Gastrocnemius medialis (tissue), 4 donors: ENCODE measurements around the gene DENND1A. TPM values are rescaled to one million over a fixed set of nuclear protein-coding genes. Genes with fewer than 3 reads are reported as not detected.
"Not testable (repeated sequence)": the region's sequence is repeated elsewhere in the genome, so short reads cannot be mapped to it uniquely, and the experiment has no call there.

Experiments
- ATAC-seq, 2 donors: fragments of 150-250 bp; one replicate each; pipeline ENCODE4 v1.9.1; 2016
- DNase-seq, 2 donors: peaks; one replicate each; pipeline ENCODE4 v3.0.0-alpha.2; 2019
- H3K27ac ChIP-seq, 4 donors: fragments of 200-600 bp; sonication (generic); 1 replicate in 1 of 4; 2 replicates in 3 of 4; pipeline ENCODE4 v1.5.1; 2016 to 2018; ENCODE audit warnings: mild to moderate bottlenecking in 2 of 4, moderate library complexity in 1 of 4
- H3K27me3 ChIP-seq, 3 donors: fragments of 200-600 bp; sonication (generic) in 2 of 3; 1 replicate in 1 of 3; 2 replicates in 2 of 3; pipeline versions ENCODE4 v1.5.1 to v1.6.0; 2016 to 2019; ENCODE audit warnings: mild to moderate bottlenecking in 1 of 3, moderate library complexity in 1 of 3
- H3K36me3 ChIP-seq, 2 donors: fragments of 200-600 bp; sonication (generic) in 1 of 2; one replicate each; pipeline ENCODE4 v1.5.1; 2017 to 2018
- H3K4me1 ChIP-seq, 2 donors: fragments of 200-600 bp; sonication (generic) in 1 of 2; one replicate each; pipeline ENCODE4 v1.5.1; 2016 to 2017; ENCODE audit warnings: mild to moderate bottlenecking in 2 of 2
- H3K4me3 ChIP-seq, 4 donors: fragments of 200-600 bp; sonication (generic) in 3 of 4; 1 replicate in 1 of 4; 2 replicates in 3 of 4; pipeline ENCODE4 v1.5.1; 2016 to 2019; ENCODE audit warnings: mild to moderate bottlenecking in 2 of 4
- H3K9me3 ChIP-seq, 3 donors: fragments of 200-600 bp; sonication (generic) in 2 of 3; 1 replicate in 1 of 3; 2 replicates in 2 of 3; pipeline ENCODE4 v1.5.1; 2016 to 2019
- POLR2A ChIP-seq, 2 donors: fragments of 450-650 bp; IDR thresholded peaks; one replicate each; pipeline ENCODE4 v1.6.1; 2017; ENCODE audit warnings: antibody characterized with exemption in 2 of 2, mild to moderate bottlenecking in 2 of 2, moderate library complexity in 2 of 2
- in situ Hi-C, 4 donors: fragments of 200-750 bp; cut with MboI; loops; one replicate each; pipeline versions ENCODE4 v1.15.0 to v1.8.0; 2017; ENCODE audit warnings: low sequenced_read_pairs in 4 of 4
- intact Hi-C: fragments of 100-400 bp; cut with DNase I; formaldehyde crosslinking; loops from one replicate; pipeline ENCODE4 v1.15.1; 2023; ENCODE audit warnings: low total_unique reads
- total RNA-seq, 4 donors: library from RNA; depleted of rRNA; stranded (reverse); fragments of >200 nt; gene quantifications; one replicate each; pipeline versions ENCODE4 v1.1.0 to v1.2.3, GENCODE V29; 2016
- TF ChIP-seq, protein P1 (sequence below), 5 experiments: fragments of 450-650 bp in 3 of 5; fragments of 200-600 bp in 2 of 5; sonication (generic) in 2 of 5; IDR thresholded peaks in 4 of 5; conservative IDR thresholded peaks in 1 of 5; 1 replicate in 4 of 5; 2 replicates in 1 of 5; pipeline ENCODE4 v1.5.1; 2016 to 2019; ENCODE audit warnings: antibody characterized with exemption in 5 of 5, mild to moderate bottlenecking in 3 of 5, moderate library complexity in 3 of 5

DENND1A gene
- total RNA-seq, 4 donors from 2014 or later, result 14.1 to 24.6 (median 16.4) TPM

DNA sequence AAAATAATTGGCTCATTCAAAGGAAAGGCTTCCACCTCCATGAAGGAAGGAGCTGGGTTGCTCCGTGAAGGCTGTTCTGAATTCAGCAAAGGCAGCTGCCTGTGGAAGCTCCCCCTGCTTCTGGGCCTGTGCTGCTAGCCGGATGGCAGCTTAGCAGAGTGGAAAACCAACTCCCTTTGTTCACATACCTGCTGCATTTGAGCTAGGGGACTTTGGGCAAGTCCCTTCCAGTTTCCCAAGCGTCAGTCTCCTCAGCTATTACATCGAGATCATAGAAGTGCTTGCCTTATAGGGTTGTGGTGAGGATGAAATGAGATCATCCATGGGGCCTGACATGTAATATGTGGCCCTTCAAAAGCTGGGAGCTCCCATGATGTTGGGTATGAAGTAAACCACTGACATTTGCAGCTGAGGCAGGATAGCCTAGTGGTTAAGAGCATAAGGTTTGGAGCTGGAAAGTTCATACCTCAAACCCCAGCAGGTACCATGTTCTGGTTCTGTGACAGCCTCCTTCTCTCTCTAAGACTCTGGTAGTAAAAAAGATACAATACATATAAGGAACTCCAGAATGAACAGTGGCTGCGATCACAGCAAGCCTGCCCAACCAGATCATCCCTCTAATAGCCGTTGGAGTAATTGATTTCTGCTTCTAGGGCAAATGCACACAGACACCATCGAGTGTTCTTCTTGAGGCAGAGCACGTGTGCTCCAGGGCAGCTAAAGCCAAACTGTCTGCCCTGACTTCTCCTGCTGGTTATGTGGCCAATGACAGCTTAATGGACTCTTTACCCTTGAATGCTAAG lies 11.0 kb upstream of the DENND1A start:
- H3K27ac ChIP-seq, result no peak overlapping the region
- H3K27me3 ChIP-seq, result no peaks in the 10 kb centered on the region
- TF ChIP-seq, protein P1, sequence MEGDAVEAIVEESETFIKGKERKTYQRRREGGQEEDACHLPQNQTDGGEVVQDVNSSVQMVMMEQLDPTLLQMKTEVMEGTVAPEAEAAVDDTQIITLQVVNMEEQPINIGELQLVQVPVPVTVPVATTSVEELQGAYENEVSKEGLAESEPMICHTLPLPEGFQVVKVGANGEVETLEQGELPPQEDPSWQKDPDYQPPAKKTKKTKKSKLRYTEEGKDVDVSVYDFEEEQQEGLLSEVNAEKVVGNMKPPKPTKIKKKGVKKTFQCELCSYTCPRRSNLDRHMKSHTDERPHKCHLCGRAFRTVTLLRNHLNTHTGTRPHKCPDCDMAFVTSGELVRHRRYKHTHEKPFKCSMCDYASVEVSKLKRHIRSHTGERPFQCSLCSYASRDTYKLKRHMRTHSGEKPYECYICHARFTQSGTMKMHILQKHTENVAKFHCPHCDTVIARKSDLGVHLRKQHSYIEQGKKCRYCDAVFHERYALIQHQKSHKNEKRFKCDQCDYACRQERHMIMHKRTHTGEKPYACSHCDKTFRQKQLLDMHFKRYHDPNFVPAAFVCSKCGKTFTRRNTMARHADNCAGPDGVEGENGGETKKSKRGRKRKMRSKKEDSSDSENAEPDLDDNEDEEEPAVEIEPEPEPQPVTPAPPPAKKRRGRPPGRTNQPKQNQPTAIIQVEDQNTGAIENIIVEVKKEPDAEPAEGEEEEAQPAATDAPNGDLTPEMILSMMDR (IDR thresholded peaks at IDR 0.05 in 4 of 5, conservative IDR thresholded peaks at IDR 0.05 in 1 of 5), result no peak
- TF ChIP-seq POLR2A (IDR thresholded peaks at IDR 0.05), result no peak
- ATAC-seq (no peak), DNase-seq (no peak)
- intact Hi-C loops (no loop called here), in situ Hi-C loops (no loop called here)
- no peak overlapping the region for H3K4me3 ChIP-seq
- no peaks in the 10 kb centered on the region for H3K4me1 ChIP-seq
- H3K9me3 ChIP-seq, result no peaks in the 10 kb centered on the region
- no peaks in the 10 kb centered on the region for H3K36me3 ChIP-seq

DNA sequence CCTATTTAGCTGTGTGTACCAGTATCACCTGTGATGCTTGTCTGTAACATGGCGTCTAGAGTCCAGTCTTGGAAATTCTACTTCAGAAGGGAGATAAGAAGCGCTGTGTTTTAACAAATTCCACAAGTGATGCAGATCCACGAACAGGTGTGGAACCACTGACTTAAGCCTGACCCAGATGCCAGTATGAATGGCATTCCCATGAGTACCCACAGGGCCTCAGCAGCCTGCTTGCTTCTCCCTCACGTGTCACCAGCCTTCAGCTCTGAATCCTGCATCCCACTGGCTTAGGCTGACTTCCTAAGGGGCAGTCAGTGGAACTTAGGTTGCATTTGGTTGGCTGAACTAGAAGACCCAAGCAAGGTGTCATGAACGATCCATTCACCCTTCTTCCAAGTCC lies 8.5 kb upstream of the DENND1A start:
- Histone ChIP-seq H3K9me3 (no peaks in the 10 kb centered on the region), H3K4me1 (no peaks in the 10 kb centered on the region), H3K36me3 (no peaks in the 10 kb centered on the region), H3K27ac (no peak overlapping the region), H3K4me3 (no peak overlapping the region), H3K27me3 (no peaks in the 10 kb centered on the region)
- no peak for ATAC-seq
- no peak for TF ChIP-seq POLR2A (IDR thresholded peaks at IDR 0.05)
- TF ChIP-seq, protein P1 (IDR thresholded peaks at IDR 0.05 in 4 of 5, conservative IDR thresholded peaks at IDR 0.05 in 1 of 5), result no peak
- no peak for DNase-seq
- intact Hi-C loops (loop anchor here (10.0 kb wide), 1 partner anchor 476 kb away; the partner anchor contains the start of gene PSMB7), in situ Hi-C loops (no loop called here)

GRCh38 chr9:123936575-123936974 lies 6.6 kb upstream of the DENND1A start:
- intact Hi-C loops, result loop anchor here (10.0 kb wide), 1 partner anchor 478 kb away; the partner anchor contains the start of gene PSMB7
- H3K27ac ChIP-seq, H3K9me3 ChIP-seq, H3K4me1 ChIP-seq, in situ Hi-C loops, H3K27me3 ChIP-seq, ATAC-seq, H3K36me3 ChIP-seq, DNase-seq, H3K4me3 ChIP-seq: not testable (repeated sequence)

DNA sequence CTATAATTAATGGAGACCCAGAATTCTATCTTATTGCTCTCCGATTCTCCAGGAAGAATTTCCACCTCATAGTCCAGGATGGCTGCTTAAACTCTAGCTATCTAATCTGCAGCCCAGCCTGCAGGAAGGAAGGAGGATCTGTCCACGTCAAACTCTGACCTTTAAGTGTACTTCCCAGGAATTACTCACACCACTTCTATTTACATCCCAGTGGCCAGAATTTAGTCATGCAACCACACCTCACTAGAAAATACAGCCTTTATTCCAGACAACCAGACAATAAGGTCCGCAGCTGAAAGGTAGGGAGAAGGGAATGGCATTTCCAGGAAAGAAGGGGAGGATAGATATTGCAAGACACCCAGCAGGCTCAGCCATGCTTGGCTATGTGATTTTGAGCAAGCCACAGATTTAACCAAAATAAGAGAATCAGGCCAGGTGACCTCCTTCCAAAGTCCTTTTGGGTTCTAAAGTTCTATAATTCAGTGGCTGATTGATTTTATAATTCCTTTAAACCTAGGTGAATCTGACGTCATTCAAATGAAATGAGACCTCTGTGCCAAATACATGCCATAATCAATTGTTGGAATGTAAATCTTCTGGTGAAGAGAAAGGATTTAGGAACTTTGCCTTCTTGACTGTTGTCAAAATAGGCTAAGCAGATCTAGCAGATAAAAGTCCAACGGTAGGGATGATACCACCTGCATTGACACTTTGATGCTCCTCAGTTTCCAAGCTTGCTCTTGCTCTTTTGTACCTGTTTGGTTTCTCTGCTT lies 3.7 kb upstream of the DENND1A start:
- Histone ChIP-seq H3K36me3 (no peaks in the 10 kb centered on the region), H3K4me1 (peaks cover 10 to 15% of the 10 kb centered on the region in 2 donors), H3K4me3 (no peak overlapping the region), H3K9me3 (no peaks in the 10 kb centered on the region), H3K27me3 (no peaks in the 10 kb centered on the region), H3K27ac (no peak overlapping the region)
- intact Hi-C loops (loop anchor here (10.0 kb wide), 1 partner anchor 481 kb away; the partner anchor contains the start of gene PSMB7), in situ Hi-C loops (no loop called here)
- no peak for TF ChIP-seq POLR2A (IDR thresholded peaks at IDR 0.05)
- TF ChIP-seq, protein P1 (IDR thresholded peaks at IDR 0.05 in 4 of 5, conservative IDR thresholded peaks at IDR 0.05 in 1 of 5), result no peak
- ATAC-seq, result no peak
- DNase-seq, result no peak
